SHP77 (cell line): ENCODE results near the gene IGF1.

ENCODE experiments used
- DNase-seq, 2 experiments: peaks; one replicate each; lab custom pipeline; 2025; lab: John Stamatoyannopoulos, UW

IGF1 gene

GRCh38 chr12:102480406-102480805 lies at the start of gene IGF1:
TSS of gene IGF1 (minus strand) at chr12:102480563. CDS start at chr12:102480381, 182 bp downstream.
- no peak for DNase-seq

GRCh38 chr12:102528111-102528510 lies 47.7 kb upstream of the IGF1 start:
- DNase-seq: no peak

DNA sequence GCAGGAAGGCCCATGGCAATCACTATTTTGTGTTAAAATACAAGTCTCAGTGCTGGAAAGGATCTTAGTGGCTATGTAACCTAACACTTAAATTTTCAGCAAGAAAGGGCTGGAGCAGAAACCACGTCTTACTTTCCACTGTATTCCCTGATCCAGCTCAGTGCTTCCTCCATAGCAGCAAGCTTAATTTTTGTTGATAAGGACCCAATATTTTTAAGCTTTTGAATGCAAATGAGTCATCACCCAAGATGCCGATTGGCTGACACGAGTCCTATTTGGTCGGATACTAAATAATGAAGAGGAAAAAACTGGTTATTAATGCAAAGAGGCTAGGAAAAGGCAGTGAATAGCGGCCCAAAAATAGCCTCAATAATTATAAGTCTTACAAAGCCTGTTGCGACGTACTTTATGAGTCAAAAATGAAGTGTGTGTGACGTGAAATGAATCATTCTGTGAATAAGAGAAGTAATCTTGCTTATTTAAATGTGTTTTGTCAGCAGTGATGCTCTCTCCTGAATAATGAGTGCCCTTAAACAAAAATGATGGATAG lies 46.9 kb upstream of the IGF1 start:
- DNase-seq: no peak

- no peak for DNase-seq
Measured at GRCh38 chr12:102526656-102527055, 46.3 kb upstream of the IGF1 start.

DNA sequence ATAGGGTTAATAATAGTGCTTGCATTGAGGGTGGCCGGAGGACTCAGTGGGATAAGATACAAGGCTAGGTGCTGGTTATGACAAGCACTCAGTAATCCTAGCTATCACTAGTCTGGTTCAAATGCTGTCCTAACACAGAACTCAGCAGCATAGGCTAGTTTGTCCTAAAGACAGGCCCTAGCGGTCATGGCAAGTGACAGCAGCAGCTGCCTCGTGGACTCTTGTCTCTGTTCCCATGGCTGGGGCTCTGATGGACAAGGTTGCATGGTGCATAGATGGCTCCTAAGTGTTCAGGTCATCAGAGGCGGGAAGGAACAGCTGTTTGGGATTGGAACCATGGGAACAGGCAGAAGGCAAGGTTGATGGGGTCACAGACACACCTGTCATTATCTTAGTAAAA lies 42.4 kb upstream of the IGF1 start:
- DNase-seq: peak; percentile 17 to 19

- no peak for DNase-seq
Measured at GRCh38 chr12:102521662-102522277, 41.4 kb upstream of the IGF1 start.

DNA sequence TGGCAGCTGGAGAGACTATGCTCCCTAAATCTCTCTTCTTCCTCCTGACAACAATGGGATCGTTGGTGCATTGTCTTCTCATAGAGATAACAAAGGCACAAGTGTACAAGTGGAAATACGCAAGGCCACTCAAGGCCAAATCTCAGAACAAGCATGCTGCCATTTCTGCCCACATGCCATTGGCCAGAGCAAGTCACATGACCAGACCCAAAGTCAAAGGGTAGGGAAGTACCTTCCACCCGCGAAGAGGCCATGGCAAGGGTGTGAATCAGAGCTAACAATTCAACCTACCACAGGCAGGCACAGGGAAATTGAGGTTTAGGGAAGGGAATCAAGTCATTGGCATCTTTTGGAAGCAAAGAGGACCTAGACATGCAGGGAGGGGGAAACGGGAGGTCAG lies 38.5 kb upstream of the IGF1 start:
- DNase-seq: no peak

DNA sequence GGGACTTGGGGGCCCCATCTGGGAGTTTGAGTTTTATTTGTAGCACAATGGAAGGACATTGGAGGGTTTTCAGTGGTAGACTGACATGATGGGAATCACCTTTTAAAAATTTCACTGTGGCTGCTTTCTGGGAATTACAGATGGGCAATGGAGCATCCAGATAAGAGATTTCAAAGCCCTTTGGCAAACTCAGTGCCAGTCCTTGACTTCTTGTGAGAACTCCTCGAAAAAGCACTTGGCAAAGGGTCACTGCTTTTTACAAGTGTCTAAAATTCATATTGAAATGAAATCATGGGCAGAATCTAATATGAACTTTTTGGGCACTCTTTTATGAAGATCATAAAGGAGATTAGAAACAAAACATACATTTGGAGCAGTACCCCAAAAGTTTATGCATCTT lies 34.3 kb upstream of the IGF1 start:
- no peak for DNase-seq

- DNase-seq: no peak
Measured at GRCh38 chr12:102513739-102514138, 33.4 kb upstream of the IGF1 start.

DNA sequence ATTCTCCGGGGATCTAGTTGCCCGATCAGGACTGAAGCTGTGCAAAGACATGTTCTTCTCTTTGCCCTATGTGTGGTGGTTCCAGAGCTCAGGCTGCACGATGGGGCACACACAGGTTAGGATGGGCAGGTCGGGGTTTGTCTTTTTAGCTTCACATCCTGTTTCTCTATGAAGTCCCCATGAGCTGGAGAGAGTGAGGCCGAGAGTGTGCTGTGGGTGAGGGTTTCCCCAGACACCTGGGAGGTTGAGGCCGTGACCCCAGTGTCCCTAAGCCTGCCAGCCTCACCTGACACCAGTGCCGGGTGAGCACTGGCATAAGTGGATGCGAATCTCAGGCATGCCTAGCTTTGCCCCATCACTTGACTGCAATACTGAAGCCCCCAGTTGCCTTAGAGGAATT lies 32.9 kb upstream of the IGF1 start:
- no peak for DNase-seq

DNA sequence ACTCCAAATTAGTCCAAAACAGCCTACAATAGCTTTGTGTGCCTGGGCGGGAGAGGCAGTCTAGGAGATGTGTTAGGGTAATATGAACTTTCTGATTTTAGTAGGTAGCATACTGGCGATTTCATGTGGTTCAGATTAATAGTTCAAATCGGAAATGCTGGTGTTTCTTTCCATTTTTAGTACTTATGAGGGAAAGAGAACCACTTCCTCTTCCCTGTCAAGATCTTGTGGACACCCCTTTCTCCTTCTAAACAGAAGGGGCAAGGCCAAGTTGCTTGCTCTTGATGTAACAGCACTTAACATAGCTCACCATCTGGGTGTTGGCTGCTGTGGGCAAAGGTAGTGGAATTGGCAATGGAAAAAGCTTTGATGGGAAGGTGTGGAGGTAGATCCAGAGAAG lies 32.2 kb upstream of the IGF1 start:
- no peak for DNase-seq

- DNase-seq: no peak
Measured at GRCh38 chr12:102511575-102511974, 31.2 kb upstream of the IGF1 start.

DNA sequence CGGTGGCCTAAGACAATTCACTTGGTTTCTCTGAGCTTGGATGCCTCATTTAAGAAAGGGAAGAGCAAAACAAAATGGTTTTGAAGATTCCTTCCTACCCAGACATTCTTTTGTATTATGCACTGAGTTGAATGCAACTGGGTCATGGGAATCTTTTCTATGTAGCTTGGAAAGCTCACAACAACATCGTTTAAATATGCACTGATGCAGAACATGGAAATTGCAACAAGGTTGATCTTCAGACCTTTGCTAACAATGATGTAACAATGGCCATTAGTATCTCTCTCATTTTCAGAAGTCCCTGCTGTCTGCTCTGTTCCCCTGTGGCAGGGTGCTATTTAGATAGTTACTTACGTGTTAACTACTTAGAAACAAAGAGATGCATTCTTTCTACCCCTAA lies 30.1 kb upstream of the IGF1 start:
- DNase-seq: no peak

- no peak for DNase-seq
Measured at GRCh38 chr12:102510031-102510430, 29.7 kb upstream of the IGF1 start.

DNA sequence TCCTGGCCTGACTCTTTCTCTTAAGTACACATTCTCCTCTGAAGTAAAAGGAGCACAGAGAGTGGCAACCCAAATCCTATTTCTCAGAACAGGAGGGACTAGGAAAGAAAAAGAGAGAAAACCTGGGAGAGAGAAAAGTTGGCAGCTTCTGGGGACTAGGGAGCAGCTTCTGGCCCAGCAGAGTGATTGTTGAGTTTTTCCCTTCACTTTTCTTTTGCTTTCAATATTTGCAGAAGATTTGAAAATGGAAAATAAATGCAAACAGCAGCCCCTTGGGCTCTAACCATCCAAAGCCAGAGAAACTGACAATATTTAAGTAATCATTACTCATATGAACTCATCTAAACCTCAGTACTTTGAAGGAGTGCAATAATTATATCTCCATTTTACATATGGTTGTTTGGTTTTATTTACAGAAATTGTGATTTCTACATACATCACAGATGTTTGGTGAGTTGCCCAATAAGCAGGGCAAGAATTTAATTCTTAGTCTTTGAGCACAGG lies 28.8 kb upstream of the IGF1 start:
- DNase-seq: no peak

DNA sequence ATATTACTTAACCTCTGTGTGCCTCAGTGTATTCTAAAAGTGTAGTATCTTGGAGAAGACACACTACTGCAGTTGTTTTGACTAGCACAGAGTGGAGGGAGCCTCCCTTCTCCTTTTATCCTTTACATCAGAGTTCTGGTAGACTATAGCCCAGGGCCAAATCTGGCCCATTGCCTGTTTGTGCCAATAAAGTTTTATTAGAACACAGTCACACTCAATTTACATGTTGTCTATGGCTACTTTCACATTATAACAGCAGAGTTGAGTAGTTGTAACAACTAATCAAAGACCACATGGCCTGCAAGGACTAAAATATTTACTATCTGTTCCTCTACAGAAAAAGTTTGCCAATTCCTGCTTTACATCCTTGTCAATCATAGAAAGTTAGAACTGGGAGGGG lies 27.7 kb upstream of the IGF1 start:
- no peak for DNase-seq

DNA sequence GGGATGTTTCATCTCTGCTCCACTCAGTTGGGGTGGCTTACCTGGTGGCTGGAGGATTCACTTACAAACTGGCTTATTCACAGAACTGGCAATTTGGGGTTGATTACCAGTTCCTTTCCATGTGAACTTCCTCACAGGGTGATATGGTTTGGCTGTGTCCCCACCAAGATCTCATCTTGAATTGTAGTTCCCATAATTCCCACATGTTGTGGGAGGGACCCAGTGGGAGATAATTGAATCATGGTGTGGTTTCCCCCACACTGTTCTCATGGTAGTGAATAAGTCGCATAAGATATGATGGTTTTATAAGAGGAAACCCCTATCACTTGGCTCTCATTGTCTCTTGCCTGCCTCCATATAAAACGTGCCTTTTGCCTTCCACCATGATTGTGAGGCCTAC lies 26.9 kb upstream of the IGF1 start:
- no peak for DNase-seq

DNA sequence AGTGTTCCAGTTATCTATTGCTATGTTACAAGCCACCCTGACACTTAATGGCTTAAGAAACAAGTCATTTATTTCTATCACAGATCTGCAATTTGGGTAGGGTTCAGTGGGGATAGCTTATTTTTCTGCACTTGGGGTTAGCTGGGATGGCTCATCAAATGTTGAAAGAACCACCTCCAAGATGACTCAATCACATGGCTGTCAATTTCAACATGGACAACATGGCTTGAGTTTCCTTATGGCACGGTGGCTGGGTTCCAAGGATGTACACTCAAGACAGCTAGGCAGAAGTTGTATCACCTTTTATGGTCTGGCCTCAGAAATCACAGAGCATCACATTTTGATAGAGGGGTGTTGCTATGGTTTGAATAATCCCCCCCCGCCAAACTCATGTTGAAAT lies 24.5 kb upstream of the IGF1 start:
- DNase-seq: no peak

DNA sequence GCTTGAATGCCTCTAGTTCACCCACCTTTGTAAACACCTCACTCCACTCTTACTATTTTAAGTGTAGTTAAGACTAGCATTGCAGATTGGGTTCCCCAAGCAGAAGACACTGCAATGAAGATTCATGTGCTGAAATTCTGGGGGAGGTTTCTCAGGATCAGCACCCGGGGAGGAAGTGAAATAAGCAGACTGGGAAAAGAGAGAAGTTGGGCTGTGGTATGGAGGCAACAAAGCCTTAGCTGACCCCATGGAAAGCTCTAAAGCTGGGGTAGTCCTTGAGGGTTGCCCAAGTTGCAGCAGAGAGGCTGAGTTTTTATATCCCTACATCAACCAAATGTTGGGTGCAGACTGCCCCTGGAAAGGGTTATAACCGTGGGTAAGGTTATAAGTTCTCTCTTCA lies 23.9 kb upstream of the IGF1 start:
- no peak for DNase-seq

GRCh38 chr12:102503831-102504230 lies 23.5 kb upstream of the IGF1 start:
- no peak for DNase-seq

DNA sequence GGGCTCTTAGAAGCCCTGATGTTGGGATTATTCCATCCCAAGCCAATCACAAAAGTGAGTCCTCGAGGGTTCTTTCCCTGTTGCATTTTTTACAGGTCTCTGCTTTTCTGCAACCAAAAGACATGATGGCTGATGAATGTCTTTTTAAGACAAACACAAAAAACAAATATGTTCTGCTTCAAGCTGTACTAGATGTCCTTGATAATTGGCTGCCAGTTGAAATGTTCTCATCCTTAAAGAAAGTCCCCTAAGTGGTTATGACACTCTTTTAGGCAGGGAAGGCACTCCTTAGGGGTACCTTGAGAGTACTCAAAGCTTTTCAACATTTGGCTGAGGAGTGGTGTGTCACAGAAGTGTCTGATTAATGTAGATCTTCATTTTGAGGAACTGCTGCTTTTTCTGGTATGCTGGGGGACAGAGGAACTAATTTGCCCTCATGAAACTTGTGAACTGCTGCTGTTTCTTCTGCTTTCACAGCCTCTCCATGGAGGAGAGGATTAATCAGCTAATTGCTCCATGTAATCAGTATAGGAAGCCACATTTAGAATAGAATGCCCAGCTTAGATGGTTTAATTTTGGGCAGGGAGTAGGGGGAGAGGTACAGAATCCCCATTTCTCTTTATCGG lies 22.8 kb upstream of the IGF1 start:
- DNase-seq: no peak

DNA sequence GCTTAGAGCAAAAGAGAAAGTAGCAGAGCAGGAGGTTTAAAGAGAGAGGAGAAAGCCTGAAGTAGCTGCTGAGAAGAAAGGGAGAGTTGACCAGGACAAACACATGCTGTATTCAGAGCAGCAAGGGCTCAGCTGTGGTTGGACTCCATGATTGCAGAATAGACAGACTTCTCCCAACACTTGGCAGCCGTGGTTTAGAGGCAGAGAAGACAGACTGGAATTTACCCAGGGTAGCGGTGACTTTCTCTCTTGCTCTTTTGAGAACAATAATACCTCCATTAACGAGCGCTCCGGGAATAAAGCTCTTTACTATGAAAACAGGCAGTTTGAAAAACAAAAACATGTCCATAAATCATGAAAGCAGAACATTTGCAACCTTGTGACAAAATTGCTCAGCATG lies 21.4 kb upstream of the IGF1 start:
- DNase-seq: no peak

DNA sequence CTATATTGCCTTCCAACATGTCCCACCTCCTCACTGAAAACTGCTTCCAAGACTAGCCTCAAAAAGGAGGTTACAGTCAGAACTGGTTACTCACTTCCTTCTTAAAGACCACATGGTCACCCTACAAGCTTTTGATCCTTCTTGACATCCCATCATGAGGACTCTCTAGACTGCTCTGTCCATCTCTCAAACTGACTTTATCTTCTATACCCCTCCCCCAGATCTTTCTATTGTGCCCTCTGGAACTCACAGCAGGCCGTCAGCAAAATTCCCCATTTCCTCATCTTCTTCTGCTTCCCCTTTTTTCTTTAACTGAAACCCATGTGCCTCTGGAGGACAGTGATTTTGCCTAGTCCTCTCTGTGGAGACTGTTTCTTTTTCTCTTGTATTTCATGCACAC lies 18.1 kb upstream of the IGF1 start:
- DNase-seq: no peak

- DNase-seq: no peak
Measured at GRCh38 chr12:102497743-102498142, 17.4 kb upstream of the IGF1 start.
